HTERT RPE-1 (cell line): ENCODE measurements around the gene CBX4.

Experiments used
- in situ Hi-C: fragments of 300-500 bp; cut with MboI; formaldehyde crosslinking; loops from 4 replicates; pipeline ENCODE4 v1.14.3; 2020; ENCODE audit warnings: low sequenced_read_pairs

The CBX4 gene

GRCh38 chr17:79839356-79840268, at the start of gene CBX4:
TSS of gene CBX4 (minus strand) at chr17:79839440. CDS start at chr17:79839251, 189 bp downstream.
- in situ Hi-C loops, result no loop called here

DNA sequence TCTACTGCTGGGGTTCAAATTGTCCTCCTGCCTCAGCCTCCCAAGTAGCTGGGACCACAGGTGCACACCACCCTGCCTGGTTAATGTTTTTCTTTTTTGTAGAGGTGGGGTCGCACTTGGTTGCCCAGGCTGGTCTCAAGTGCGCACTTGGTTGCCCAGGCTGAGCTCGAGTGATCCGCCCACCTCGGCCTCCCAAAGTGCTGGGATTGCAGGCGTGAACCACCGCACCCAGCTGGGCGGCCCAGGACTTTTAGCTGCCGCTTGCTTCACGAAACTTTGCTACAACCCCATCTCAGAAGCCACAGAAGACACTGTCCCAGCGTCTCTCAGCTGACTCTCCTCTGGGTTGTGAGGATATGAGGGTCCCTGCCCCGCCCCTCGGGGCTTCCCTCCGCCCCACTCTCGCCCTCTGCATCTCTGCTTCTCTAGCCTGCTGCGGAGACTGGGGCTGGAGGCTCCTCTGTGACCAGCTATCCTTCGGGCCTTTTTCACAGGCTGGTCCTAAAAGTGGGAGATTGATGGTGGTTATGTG, 48.8 kb upstream of the CBX4 start:
- in situ Hi-C loops, result no loop called here

DNA sequence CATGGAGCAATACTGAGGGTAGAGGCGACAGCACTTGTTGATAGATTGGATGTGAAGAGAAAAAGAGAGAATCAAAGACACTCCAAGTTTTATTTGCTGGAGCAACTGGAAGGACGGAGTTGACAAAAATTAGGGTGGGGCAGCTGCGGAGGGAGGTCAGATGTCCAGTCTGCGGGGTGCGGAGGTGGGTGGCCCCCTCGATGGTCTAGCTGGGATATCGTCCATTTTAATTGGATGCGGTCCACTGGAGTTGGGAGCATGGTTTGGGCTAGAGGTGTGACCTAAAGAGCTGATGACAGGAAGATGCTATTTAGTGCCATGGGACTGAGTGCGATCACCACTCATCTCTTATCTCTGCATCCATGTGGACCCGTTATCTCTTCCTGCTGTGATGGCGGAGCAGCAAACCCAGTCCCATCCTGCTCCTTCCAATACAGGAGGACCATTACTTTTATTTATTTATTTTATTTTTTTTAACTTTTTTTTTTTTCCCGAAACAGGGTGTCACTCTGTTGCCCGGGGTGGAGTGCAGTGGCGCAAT, 48.3 kb upstream of the CBX4 start:
- in situ Hi-C loops, result no loop called here

DNA sequence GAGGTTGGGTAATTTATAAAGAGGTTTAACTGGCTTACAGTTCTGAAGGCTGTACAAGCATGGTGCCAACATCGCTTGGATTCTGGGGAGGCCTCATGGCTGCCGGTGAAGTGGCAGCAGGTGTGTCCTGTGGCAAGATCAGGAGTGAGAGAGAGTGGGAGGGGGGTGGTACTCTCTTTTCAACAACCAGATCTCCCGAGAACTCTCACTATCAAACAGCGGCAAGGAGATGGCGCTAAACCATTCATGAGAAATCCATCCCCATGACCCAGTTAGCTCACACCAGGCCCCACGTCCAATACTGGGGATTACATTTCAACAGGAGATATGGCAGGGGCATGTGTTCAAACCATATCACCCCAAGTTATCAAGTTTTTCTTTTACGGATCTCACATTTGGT, 44.0 kb upstream of the CBX4 start:
- in situ Hi-C loops, result no loop called here

GRCh38 chr17:79878329-79878947, 39.2 kb upstream of the CBX4 start:
- in situ Hi-C loops, result no loop called here

DNA sequence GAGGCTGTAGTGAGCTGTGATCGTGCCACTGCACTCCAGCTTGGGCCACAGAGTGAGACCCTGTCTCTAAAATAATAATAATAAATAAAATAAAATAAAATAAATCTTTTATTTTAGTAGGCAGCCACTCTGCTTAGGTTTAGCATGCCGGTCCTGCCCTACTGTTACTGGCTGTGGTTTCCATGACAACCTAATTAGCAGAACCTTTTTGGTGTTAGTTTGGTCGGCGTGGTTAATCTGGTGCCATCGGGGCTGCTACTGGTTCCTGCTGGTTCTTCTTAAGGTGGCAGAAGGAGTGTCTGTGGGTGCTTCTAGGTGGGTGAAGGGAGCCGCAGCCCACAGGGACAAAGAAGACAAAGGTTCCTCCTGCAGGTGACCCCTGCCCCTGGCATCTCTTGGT, 37.8 kb upstream of the CBX4 start:
- in situ Hi-C loops, result no loop called here

- in situ Hi-C loops, result no loop called here
These were observed 36.3 kb upstream of the CBX4 start for GRCh38 chr17:79875511-79875910.

GRCh38 chr17:79874329-79874981, 35.2 kb upstream of the CBX4 start:
- in situ Hi-C loops, result no loop called here

DNA sequence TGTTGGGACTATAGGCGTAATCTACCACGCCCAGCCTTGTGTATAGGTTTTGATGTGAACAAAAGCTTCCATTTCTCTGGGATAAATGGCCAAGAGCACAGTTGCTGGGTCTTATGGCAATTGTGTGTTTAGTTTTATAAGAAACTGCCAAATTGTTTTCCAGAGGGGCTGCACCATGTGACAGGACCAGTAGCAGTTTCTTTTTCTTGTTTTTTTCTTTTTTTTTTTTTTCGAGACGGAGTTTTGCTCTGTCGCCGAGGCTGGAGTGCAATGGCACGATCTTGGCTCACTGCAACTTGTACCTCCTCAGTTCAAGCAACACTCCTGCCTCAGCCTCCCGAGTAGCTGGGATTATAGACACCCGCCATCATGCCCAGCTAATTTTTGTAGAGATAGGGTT, 34.3 kb upstream of the CBX4 start:
- in situ Hi-C loops, result no loop called here

DNA sequence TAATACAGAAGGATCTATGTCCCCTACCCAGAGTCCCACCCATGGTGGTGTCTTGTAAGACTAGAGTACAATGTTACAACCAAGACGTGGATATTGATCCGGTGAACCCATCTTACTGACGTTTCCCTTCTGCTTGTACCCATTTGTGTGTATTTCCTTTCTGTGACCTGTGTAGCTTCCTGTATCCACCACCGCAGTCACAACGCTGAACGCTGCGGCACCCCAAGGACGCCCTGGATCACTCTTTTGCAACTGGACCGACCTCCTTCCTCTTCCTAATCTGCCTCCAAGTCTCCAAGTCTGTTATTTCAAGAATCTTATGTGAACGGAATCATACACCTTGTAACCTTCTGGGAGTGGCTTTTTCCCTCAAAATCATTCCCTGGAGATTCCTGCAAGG, 33.5 kb upstream of the CBX4 start:
- in situ Hi-C loops, result no loop called here

GRCh38 chr17:79871131-79871530, 31.9 kb upstream of the CBX4 start:
- in situ Hi-C loops, result no loop called here

- in situ Hi-C loops, result no loop called here
These were observed 31.3 kb upstream of the CBX4 start for GRCh38 chr17:79870540-79870939.

- in situ Hi-C loops, result no loop called here
These were observed 27.7 kb upstream of the CBX4 start for GRCh38 chr17:79866791-79867518.

DNA sequence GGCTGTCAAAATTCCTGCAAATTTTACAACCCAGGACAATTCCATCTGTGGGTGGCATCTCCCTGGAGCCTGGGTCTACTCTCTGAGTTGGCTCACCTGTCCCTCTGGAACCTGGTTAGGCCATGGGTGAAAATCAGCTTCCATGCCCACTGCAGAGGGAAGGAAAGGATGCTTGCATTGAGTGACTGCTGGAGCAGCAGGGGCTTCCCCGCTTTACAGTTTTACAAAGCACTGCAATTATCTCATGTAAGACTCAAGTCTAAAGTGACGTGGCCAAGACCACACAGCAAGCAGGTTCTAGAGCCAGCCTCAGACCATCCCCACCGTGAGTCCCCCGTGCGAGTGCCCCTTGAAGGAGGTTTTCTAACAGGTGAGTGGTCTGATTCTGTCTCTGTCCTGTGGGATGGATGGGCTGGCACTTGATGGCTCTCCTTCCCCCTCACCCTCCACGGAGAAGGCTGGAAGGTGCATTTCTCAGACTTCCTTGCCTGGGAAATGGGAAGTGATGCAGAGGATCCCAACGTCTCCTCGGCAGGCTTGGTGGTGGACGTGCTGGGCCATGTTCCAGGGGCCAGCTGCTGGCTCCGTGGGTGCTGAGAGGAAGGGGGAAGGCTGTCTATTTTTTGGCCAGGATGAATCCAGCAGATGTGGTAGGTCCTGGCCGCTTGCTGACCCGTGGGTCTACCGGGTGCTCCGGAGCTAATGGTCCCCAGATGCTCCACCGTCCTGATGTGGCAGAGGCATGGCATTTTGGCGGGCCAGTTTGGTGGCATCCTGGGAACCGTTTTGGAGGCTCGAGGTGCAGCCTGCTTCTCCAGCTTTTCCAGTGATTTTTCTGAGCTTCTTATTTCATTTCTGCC, 26.3 kb upstream of the CBX4 start:
- in situ Hi-C loops, result no loop called here

GRCh38 chr17:79864617-79865250, 25.5 kb upstream of the CBX4 start:
- in situ Hi-C loops, result no loop called here

DNA sequence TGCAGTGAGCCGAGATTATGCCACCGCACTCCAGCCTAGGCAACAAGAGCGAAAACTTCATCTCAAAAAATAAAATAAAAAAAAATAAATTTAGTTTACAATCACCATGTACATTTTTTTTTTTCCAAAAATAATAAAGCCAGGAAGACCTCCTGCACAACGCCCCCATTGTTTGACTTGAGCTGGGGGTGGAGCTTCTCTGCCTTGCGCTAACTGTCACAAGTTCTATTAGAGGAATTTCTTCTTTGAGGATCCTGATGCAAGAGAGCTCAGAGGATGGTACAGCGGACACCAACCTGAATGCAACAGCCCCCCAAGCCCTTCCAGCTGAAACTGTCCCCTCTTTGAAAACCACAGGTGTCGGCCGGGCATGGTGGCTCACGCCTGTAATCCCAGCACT, 24.9 kb upstream of the CBX4 start:
- in situ Hi-C loops, result no loop called here

GRCh38 chr17:79862771-79863440, 23.7 kb upstream of the CBX4 start:
- in situ Hi-C loops, result no loop called here

GRCh38 chr17:79862238-79862637, 23.0 kb upstream of the CBX4 start:
- in situ Hi-C loops, result no loop called here
